NCI-H1048 (cell line): Measurements from ENCODE around the gene GLIS1.

Source experiments
- DNase-seq: peaks from one replicate; lab custom pipeline; 2025; lab: John Stamatoyannopoulos, UW

The GLIS1 gene

GRCh38 chr1:53617851-53618499, 121.0 kb downstream of the GLIS1 start:
- DNase-seq, result no peak

GRCh38 chr1:53617382-53617781, 121.6 kb downstream of the GLIS1 start:
- no peak for DNase-seq

- no peak for DNase-seq
Observed at GRCh38 chr1:53616927-53617326, 122.0 kb downstream of the GLIS1 start.

- DNase-seq, result no peak
Observed at GRCh38 chr1:53616511-53616910, 122.5 kb downstream of the GLIS1 start.

- no peak for DNase-seq
Observed at GRCh38 chr1:53615101-53615500, 123.9 kb downstream of the GLIS1 start.

GRCh38 chr1:53614231-53615021, 124.5 kb downstream of the GLIS1 start:
- no peak for DNase-seq

- no peak for DNase-seq
Observed at GRCh38 chr1:53608676-53609075, 130.3 kb downstream of the GLIS1 start.

GRCh38 chr1:53608071-53608470, 130.9 kb downstream of the GLIS1 start:
- DNase-seq, result no peak

GRCh38 chr1:53606651-53607051, 132.3 kb downstream of the GLIS1 start:
- DNase-seq, result no peak

GRCh38 chr1:53606197-53606596, 132.8 kb downstream of the GLIS1 start:
- no peak for DNase-seq

- DNase-seq, result no peak
Observed at GRCh38 chr1:53605181-53605580, 133.8 kb downstream of the GLIS1 start.

GRCh38 chr1:53604291-53604919, 134.6 kb downstream of the GLIS1 start:
- no peak for DNase-seq

GRCh38 chr1:53603431-53603830, 135.5 kb downstream of the GLIS1 start:
- DNase-seq, result no peak

- no peak for DNase-seq
Observed at GRCh38 chr1:53601867-53602775, 136.8 kb downstream of the GLIS1 start.

GRCh38 chr1:53601031-53601745, 137.8 kb downstream of the GLIS1 start:
- DNase-seq, result no peak

GRCh38 chr1:53600561-53600960, 138.4 kb downstream of the GLIS1 start:
- no peak for DNase-seq

- no peak for DNase-seq
Observed at GRCh38 chr1:53600001-53600400, 139.0 kb downstream of the GLIS1 start.

GRCh38 chr1:53599481-53599880, 139.5 kb downstream of the GLIS1 start:
- no peak for DNase-seq

- no peak for DNase-seq
Observed at GRCh38 chr1:53598966-53599365, 140.0 kb downstream of the GLIS1 start.

GRCh38 chr1:53595906-53596305, 143.1 kb downstream of the GLIS1 start:
- no peak for DNase-seq

- DNase-seq, result no peak
Observed at GRCh38 chr1:53594391-53595180, 144.4 kb downstream of the GLIS1 start.
